Fibroblast of skin of left biceps (primary cell): Measurements from ENCODE around the gene TNFRSF1A.

Experiments
- DNase-seq, 2 experiments: peaks; one replicate each; pipeline ENCODE4 v3.0.0-alpha.2; 2013; ENCODE audit warnings: low read depth in 2 of 2

Gene TNFRSF1A

DNA sequence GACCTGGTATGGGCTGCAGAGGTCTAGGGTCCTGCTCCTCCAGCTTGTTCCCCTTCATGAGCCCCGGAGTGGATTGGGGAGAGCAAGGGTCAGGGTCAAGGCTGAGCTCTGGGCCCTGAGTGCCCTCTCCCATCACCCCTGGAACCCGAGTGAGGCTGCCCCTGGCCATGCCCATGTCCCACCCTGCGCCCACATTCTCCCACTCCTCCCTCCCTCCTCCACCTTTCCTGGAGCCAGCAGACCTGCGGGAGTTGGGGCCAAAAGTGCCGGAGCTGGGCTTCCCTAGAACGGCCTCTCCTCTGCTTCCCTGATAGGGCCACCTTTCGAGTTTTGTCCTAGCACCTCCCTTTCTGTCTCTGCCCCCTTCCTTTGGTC lies 32.9 kb upstream of the TNFRSF1A start:
- DNase-seq, result no peak

DNA sequence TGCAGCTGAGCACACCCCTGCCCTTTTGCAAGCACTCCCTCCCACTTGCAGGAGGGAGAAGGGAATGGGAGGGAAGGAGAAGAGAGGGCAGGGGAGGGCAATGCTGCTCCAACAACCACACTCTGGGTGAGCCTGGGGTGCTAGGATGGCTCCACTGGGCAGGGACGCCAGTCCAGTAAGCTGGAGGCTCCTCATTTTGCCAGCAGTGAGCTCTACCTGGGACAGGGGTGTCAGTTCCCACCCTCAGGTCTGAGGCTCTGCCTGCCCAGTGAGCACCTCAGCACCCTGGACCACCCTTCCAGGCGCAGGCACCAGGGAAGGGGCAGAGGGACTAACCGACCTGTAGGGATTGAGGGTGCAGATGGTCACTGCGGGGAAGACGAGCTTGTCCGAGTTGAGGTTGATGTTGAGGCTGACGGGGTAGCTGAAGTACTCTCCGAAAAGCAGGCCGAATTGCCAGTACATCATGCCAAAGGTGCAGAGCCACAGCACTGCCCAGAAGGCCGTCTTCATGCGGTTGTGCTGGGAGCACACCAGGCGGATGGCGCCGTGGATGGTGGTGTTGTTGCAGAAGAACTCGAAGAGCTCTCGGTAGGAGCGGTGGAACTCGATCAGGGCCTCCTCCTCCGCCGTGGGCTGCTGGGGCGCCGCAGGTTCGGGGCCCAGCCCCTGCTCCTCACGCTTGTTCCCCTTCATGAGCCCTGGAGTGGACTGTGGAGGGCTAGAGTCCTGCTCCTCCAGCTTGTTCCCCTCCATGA lies 32.3 kb upstream of the TNFRSF1A start:
- no peak for DNase-seq

DNA sequence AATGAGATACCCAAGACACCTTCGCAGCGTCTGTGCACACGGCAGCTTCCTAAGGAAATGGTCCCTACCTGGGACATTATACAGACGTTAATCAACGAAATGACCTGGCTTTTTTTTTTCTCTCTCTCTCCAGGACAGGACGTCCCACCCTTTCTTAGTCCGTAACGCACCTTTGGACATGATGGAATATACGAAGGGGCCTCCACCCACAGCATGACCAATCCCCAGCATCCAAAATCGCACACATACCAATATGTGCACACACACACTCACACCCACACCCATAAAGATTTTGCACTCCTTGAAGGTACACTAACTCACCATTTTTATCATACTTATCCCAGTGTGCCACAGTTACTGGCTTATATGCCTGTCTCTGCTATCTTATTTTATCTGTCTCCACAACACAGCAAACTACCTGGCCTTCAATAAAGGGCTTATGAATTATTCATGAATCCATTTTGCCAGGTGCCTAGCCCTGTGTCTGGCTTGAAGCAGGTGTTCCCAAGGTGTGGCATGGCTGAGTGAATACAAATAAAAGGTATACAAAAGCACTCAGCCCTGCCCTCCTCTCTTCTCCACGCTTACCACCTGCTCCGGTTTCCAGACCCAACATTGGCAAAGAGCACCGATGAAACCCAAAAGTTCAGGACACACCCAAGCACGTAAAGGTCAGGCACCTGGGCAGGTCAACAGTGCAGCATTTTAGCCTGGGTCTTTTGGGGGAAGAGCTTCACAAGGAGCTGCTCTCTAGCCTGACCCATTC lies 31.3 kb upstream of the TNFRSF1A start:
- DNase-seq, result no peak

DNA sequence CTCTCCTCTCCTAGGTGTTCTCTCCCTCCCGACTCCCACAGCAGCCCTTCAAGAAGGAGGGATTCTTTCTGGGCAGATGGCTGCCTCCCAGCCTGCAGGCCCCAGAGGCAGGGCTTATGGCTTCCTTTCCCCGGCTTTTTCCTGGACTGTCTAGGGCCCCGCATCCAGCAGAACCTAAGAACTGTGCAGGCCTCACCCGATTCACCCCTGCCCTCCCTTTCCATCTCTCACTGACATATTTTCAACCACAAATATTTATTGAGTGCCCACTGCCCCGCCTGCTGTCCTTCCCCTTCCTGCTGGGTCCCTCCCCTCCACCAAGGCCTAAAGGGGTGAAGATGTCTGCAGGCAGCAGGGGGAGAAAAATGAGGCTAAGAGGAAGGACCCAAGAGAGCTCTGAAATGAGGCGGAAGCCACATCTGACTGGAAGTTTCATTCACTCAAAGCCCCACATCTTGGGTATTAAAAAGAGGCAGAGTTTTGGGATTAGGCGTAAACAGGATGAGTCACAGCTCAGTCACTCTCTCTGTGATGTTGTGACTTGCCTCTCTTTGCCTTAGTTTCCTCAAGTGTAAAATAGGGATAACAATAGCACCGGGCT lies 30.6 kb upstream of the TNFRSF1A start:
- peak; percentile 75 to 76 for DNase-seq

DNA sequence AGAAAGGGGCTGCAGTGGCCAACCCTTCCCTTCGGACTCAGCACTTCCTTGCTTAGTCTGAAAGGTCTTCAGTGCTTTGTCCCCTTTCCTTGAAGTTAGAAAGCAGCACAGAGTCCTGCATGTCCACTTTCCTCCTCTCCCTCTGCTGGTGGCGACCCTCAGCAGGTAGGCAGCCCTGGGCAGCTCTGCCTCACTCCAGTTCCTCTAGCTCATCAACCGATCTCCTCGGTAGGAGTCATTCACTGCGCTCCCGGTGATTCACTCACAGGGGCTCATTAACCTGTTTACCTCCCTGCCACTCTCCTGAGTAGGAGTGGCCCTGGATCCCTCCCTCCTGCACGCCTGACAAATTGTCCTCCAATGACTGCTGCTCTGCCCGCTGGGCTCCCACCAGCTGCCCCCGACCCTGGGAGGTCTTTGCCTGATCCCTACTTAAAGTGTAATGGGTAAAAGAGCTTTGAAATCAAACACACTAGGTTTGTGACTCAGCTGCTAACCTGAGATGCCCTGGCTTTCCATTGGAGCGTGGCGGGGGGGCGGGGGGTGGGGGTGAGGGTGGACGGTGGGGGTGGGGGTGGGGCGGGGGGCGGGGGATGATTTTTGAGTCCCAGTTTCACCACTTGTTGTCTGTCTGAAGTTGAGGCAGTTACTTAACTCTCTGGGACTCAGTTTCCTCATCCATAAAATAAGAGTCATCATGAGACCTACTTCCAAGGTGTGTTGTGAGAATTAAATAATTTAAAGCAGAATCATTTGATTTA lies 29.3 kb upstream of the TNFRSF1A start:
- DNase-seq, result no peak

DNA sequence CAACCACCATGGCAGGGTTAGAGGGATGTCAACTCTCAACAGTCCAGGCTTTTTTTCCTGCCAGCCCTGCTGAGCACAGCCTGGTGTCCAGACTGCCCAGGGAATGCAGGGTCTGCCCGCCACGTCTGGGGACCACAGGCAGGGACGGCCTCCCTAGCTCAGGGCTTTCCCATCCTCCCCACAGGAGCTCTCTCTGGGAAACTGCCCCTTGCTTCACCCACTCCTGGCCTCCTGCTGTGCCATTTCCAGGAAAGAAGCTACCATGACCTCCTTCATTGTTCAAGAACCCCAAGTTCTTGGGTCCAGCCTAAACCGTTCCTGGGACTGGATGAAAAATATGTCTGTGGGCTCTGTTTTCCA lies 28.7 kb upstream of the TNFRSF1A start:
- no peak for DNase-seq

DNA sequence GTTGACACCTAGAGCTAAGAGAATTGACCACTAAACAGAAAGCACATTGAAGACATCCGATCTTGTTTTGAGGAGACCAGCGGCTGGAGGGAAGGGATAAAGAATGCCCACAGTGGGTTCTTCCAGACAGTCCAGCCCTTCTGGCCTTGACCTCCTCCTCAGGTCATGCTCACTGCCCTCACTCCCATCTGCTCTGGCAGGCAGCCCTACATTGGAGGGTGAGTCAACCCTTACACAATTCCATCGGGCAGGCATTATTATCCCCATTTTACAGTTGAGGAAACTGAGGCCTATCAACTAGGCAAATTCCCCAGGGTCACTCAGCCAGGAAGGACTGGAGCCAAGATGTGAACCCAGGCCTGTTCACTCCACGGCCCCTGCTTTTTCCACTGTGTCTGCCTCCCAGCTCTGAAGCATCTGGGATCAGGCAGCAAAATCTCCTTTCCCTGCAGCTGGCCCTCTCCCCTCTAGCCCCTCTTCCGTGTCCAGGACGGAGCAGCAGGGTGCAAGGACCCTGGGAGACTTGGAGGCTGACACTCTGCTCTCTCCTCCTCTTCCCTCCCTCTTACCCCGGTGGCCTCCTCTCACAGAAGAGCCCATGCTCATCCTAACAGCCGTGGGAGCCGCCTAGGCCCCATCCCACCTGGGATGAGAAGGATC lies 28.2 kb upstream of the TNFRSF1A start:
- no peak for DNase-seq

DNA sequence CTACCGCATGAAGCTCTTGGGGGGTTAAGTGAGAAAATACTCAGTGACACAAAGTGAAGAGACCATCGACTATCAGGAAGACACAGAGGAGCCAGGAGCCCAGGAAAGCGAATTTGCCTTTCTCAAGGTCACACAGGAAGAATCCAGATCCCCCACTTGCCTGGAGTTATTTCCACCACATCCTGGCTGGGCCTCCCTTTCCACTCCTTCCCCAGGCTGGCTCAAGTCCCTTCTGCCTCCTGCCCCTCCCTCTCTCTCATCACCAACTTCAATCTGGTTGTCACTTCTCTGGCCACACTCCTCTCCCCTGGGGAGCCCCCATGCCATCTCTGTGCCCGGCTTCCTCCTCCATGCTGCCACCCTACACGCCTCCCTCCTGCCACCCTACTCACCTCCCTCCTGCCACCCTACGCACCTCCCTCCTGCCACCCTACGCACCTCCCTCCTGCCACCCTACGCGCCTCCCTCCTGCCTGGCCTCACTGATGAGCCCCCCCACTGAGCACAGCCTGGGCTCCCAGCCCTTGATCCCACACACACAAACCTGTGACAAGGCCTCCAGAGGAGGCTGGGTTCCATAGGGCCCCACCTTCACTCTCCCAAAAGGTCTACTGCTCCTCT lies 27.1 kb upstream of the TNFRSF1A start:
- DNase-seq, result no peak

DNA sequence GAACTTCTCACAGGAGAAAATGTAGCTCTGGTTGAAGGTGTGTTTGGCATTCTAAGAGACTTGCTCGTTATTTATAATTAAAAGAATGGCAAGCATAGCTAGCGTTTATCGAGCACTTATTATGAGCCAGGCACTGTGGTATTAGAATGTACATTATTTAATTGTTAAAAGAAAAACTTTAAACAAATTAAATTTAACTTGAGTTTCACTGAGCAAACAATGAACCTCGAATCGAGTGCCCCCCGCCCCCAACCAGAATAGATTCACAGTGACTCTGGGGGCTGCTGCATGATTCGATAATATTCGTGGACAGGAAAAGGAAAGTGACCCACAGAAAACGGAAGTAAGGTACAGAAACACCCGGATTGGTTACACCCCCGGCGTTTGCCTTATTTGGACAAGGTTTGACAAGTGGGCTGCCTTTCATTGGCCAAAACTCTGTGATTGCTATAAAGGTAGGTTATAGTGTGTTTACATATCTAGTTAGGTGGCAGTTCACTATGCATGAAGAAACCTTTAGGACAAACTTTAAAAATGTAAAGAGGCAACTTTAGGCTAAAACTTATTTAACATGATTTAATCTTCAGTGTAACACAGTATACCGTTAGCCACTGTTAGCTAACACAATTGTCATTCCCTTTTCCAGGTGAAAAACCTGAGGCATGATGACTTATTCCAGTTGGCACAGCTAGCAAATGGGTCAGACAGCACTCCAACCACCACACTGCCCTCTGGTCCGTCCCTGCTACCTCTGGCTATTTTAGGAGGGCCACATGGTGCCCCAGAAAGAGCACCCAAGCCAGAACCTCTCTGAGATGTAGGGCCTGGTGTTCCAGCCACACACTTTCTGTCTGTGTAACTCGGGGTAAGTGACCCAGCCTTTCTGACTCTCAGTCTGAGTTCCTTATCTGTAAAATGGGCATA lies 26.4 kb upstream of the TNFRSF1A start:
- no peak for DNase-seq

DNA sequence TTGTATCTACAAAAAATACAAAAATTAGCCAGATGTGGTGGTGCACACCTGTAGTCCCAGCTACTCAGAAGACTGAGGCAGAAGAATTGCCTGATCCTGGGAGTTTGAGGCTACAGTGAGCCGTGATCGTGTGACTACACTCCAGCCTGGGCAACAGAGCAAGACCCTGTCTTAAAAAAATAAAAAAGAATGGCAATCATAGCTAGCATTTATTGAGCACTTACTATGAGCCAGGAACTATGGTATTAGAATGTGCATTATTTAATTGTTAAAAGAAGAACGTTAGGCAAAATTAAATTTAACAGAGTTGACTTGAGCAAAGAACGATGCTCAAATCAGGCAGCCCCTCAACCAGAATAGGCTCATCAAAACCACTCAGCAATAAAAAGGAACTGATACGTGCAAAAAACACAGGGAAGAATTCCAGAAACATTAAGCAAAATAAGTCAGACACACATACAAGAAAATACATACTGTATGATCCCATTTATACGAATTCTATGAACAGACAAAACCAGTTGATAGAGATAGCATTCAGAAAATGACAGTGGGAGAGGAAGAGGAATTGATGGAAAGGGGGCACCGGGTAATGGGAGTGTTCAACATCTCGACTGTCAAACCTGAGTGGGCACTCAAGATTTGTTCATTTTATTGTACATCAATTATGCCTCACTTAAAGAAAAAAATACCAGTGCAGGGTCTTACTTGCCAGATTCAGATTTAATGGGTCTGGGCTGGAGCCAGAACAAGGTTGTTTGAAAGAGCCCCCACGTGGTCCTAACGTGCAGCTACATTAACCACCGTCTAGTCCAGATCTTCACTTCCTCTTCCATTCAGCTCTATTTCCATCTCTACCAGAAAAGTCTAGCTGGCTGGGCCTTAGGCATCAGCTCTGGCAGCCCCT lies 25.4 kb upstream of the TNFRSF1A start:
- no peak for DNase-seq

DNA sequence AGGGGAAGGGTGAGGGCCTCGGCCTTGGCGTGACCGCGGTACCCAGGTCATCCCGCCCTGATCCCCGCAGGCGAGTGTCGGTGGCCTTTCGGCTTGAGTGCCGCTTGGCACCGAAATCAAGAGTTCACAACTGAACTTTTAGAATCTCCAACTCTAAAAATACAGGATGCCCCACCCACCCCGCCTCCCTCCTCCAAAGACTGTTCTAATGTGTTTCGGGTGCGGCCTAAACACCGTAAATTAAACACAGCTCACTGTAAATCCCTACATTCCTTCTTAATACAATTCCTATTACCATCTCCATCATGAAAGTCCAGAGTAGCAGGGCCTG lies 22.1 kb upstream of the TNFRSF1A start:
- DNase-seq, result no peak

DNA sequence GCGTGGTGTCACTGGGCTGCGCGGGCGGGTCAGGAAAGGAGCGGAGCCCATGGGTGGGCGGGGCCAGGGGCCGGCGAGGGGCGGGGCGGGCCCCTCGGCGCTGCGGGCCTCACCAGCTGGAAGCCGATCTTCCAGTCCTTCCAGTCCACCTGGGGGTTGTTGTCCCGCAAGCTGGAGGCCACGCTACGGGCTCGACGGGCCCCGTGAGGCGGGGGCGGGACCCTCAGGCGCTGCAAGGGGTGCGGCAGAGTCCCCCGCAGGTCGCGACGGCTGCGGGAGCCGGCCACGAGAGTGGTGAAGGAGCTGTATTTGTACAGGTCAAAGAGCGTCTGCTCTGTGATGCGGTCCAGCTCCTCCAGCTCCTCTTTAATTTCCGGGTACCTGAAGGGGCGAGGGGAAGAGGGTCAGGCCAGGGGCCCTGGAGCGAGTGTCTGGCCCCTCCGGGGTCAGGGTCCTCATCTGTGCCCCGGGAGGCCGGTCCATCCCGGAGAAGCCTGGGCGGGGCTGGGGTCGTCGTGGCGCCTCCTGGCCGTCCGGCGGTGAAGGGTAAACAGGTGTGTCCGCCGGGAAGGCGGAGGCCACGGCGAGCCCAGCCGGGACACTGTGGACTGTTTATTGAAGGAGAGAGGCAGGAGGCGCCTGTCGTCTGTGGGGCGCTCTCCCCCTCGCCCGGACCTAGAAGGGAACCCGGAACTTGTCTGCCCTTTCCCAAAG lies 21.6 kb upstream of the TNFRSF1A start:
- no peak for DNase-seq

DNA sequence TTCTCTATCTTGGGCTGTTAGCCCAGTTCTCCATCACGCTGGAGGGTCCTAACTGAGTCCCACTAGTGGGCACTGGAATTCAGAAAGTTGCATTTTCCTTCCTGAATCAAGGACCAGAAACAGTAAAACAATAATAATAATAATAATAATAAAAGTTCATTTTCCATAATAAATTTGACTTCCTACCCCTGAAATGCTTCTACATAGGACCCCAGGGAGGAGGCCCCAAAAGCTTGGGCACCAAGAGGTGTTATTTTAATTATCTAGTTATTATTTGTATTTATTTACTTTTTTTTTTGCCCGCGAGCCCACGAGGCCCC lies 21.1 kb upstream of the TNFRSF1A start:
- no peak for DNase-seq

DNA sequence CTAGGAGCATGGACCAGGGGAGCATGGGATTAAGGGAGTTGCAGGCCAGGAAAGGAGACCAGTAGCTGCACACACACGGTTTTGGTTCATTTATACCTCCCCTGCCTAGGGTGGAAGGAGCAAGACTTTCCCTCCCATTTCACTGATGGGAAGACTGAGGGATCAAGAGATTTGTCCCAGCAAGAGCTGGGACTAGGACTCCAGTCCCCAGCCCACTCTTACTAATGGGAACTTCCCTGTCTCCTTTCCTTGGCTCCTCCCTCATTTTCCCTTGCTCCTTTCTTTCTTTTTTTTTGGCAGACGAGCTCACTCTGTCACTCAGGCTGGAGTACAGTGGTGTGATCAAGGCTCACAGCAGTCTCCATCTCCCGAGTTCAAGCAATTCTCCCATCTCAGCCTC lies 20.5 kb upstream of the TNFRSF1A start:
- no peak for DNase-seq

DNA sequence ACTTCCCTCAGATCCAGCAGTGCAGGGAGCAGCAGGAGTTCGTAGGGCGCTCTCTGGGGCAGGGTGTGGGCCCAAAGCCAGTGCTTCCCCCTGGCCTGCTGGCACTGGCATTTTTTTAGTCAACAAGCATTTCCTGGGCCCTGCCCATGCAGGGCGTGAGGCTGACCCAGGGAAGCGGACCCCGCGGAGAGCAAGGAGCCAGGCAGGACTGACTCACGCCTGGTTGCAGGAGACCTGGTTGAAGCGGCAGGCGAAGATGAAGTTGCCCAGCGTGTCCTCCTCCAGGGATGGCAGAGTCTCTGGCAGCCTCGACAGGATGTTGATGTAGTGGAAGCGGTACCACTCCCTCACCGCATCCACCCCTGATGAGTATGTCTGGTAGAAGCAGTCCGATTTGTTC lies 20.0 kb upstream of the TNFRSF1A start:
- no peak for DNase-seq

DNA sequence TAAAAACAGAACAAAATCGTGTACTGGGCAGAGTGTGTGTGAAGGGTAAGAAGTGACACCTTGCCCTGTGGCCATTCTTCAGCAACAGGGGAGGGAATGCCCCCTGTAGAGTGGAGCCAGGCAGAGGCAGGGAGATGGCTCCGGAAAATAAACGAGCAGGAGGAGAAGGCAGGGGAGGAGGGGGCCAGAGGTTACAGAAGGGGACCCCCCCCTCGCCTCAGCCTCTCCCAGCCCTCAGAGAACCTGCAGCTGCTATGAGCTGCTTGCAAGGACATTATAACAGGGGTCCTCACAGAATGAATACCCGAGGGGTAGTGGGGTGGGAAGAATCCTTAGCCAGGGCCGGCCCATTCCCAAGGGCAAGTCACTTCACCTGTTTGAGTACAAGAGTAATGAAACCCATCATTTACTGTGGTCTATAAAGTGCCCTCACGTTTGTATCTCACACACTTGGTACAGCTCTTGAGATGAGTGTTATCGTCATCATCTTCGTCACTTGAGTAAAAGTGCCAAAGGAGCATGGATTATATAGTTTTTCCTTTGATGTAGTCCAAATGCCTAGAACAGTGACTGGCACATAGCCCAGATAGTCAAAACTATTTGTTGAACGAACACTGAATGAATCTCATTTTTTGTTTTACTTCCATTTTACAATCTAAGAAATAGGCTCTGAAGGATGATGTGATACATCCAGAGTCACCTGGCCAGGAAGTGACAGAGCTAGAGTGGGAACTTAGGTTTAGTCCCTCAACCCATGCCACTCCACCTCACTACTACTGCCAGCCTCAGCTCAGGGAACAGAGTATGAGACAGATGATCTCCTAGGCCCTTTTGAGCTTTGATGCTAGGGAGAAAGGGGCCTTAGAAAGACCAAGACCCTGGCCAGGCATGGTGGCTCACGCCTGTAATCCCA lies 19.0 kb upstream of the TNFRSF1A start:
- DNase-seq, result no peak

DNA sequence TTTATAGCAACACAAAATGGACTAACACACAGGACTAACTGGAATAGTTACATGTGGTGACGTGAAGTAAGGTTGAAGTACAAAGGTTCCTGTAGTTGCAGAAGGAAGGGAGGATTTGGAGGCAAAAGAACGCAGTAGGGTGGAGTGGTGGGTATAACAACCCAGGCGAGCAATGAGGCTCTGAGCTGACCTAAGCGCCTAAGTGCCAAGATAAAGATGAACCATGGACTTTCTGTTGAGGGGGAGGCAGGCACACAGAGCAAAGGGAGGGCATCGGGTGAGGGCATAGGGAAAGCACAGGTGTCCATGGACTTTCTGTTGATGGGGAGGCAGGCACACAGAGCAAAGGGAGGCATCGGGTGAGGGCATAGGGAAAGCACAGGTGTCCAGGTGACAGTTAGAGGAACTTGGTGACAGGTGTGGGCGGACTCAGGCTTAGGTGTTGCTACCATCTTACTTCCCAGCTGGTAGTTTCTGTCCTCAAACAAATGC lies 18.2 kb upstream of the TNFRSF1A start:
- no peak for DNase-seq

DNA sequence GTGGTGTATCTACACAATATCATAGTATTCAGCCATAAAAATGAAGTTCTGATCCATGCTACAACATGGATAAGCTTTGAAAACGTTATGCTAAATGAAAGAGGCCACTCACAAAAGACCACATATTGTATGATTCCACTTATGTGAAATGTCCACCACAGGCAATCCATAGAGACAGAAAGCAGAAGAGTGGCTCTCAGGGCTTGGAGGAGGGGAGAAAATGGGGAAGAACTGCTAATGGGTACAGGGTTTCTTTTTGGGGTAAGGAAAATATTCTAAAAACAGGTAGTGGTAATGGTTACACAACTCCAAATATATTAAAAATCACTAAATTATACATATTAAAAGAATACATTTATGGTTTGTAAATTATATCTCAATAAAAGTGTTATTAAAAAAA lies 17.0 kb upstream of the TNFRSF1A start:
- no peak for DNase-seq
